ENCODE data around the gene HSD17B11. TPM values are rescaled to one million over a fixed set of nuclear protein-coding genes. Genes with fewer than 3 reads are reported as not detected.
A peak's percentile ranks its signal among the peaks of the same experiment; 100 is the strongest.

The HSD17B11 gene
- total and polyA plus RNA-seq, 12 donors, result 4.6 to 25.4 (median 12.2) TPM

- Histone ChIP-seq H3K27ac (peak overlapping the region in 3 of 10 donors; percentile 0 to 28 (median 10)), H3K4me1 (peaks cover 0 to 34% (median 15%) of the 10 kb centered on the region in 9 donors), H3K4me3 (no peak overlapping the region), H3K9me3 (no peaks in the 10 kb centered on the region), H3K27me3 (no peaks in the 10 kb centered on the region), H3K36me3 (no peaks in the 10 kb centered on the region)
- ATAC-seq (peak; percentile 22 to 87 (median 63)), DNase-seq (peak in 1 of 2 donors; percentile 57)
- WGBS, 2 donors, result 68 to 75% methylated on average over 2 of the region's 2 CpGs
- intact Hi-C loops (cut with DNase I), result no loop called here
- TF ChIP-seq, protein P1, sequence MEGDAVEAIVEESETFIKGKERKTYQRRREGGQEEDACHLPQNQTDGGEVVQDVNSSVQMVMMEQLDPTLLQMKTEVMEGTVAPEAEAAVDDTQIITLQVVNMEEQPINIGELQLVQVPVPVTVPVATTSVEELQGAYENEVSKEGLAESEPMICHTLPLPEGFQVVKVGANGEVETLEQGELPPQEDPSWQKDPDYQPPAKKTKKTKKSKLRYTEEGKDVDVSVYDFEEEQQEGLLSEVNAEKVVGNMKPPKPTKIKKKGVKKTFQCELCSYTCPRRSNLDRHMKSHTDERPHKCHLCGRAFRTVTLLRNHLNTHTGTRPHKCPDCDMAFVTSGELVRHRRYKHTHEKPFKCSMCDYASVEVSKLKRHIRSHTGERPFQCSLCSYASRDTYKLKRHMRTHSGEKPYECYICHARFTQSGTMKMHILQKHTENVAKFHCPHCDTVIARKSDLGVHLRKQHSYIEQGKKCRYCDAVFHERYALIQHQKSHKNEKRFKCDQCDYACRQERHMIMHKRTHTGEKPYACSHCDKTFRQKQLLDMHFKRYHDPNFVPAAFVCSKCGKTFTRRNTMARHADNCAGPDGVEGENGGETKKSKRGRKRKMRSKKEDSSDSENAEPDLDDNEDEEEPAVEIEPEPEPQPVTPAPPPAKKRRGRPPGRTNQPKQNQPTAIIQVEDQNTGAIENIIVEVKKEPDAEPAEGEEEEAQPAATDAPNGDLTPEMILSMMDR (IDR thresholded peaks at IDR 0.05), result no peak
Observed at GRCh38 chr4:87309625-87310024, 81.4 kb downstream of the HSD17B11 start.

DNA sequence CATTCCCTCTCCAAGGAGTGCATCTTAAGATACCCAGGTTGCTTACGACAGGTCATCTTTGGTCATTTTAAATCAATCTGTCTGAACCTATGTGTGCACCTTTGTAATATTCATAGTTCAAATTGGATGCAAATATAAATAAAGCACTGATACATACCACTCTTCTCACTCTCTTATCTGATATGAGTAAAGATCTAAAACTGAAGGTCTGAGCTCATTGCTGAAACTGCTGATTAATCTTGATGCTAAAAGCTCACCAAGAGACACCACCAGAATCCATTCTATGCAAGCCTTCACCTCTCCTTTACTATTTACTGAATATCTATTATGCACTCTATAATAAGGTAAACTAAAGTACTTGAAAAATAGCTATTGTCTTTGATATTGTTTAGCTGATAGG, 84.9 kb downstream of the HSD17B11 start:
- Histone ChIP-seq H3K27ac (no peak overlapping the region), H3K4me3 (no peak overlapping the region), H3K27me3 (no peaks in the 10 kb centered on the region), H3K9me3 (no peaks in the 10 kb centered on the region), H3K4me1 (peaks cover 0 to 20% (median 7%) of the 10 kb centered on the region in 9 donors), H3K36me3 (no peaks in the 10 kb centered on the region)
- ATAC-seq, result no peak
- 96 to 98% methylated on average over 1 of the region's 1 CpG for WGBS, 2 donors
- intact Hi-C loops (cut with DNase I), result no loop called here
- DNase-seq, result no peak
- TF ChIP-seq, protein P1 (IDR thresholded peaks at IDR 0.05), result no peak

- no peaks in the 10 kb centered on the region for H3K27me3 ChIP-seq
- no peak overlapping the region for H3K27ac ChIP-seq
- TF ChIP-seq, protein P1 (IDR thresholded peaks at IDR 0.05), result no peak
- intact Hi-C loops (cut with DNase I), result no loop called here
- H3K9me3 ChIP-seq, result no peaks in the 10 kb centered on the region
- H3K4me3 ChIP-seq, result no peak overlapping the region
- no peaks in the 10 kb centered on the region for H3K36me3 ChIP-seq
- H3K4me1 ChIP-seq, result peaks cover 0 to 15% (median 3%) of the 10 kb centered on the region in 9 donors
- ATAC-seq (no peak), DNase-seq (no peak)
- WGBS, 2 donors, result 95% methylated on average over 7 of the region's 7 CpGs
Observed at GRCh38 chr4:87305562-87305961, 85.4 kb downstream of the HSD17B11 start.

DNA sequence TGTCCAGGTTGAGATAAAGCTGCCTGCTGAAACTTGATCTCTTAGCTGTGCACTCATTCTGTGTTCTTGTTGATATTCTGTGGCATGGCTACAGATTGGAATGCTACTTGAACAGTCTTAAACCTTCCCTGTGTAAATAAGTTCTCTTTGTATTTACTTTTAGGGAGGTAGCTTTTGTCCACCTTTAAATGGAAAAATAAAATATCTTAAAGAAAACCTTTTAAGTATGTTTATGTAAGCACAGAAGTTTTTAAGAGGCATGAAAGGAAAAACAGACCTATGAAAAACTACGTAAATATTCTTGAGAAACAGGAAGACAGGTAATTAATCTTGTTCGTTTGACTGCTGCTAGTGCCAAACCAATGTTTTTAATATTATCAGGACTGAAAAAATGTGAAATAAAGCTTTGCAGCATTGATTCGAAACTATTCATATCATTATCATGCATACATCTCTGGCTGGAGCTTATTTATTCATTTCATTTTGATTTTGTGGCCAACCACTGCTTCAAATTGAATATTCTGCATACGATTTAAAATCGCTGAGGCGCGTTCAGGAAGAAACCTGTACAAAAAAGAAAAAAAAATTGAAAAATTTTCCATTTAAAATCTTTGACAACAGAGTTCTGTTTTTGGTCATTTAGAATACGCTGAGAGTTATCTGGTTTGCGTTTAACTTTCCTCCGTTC, 86.1 kb downstream of the HSD17B11 start:
- Histone ChIP-seq H3K4me3 (no peak overlapping the region), H3K9me3 (no peaks in the 10 kb centered on the region), H3K27me3 (no peaks in the 10 kb centered on the region), H3K36me3 (no peaks in the 10 kb centered on the region), H3K4me1 (peaks cover 0 to 9% (median 3%) of the 10 kb centered on the region in 9 donors), H3K27ac (no peak overlapping the region)
- TF ChIP-seq, protein P1 (IDR thresholded peaks at IDR 0.05), result no peak
- DNase-seq, result no peak
- intact Hi-C loops (cut with DNase I), result no loop called here
- WGBS, 2 donors, result 84 to 88% methylated on average over 10 of the region's 10 CpGs
- ATAC-seq, result no peak
